Measurements from ENCODE around the gene ANKRD6. TPM values are rescaled to one million over a fixed set of nuclear protein-coding genes. Genes with fewer than 3 reads are reported as not detected.

ANKRD6 gene
- total and polyA plus RNA-seq, 8 donors = 14.1 to 50.7 (median 37.2) TPM

DNA sequence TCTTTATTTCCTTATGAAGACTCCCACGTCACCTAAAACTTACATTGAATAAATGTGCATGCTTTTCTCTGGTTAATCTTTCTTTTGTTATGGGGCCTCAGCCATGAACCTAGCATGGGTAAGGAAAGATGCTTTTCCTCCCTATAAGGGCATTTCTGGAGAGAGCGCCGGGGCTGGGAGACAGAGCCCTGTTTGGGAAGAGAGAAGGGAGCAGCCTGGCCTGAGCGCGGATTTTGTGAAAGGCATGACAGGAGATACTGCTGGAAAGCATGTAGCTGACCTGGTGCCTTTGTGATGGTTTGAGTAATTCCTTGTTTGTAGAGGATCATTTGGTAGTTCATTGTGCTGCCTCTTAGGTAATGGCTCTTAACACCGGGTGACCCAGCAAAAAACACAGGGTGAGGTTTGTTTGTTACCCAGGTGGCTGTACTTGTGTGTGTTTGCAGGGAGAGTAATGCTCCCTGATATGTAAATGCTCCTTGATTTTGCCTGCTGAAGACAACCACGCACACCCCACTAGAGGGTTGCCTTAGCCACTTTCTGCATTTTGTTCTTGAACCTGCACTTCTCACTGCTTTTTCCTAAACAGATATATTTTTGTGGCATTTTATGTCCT lies 59.2 kb downstream of the ANKRD6 start:
- peaks cover 0 to 3% of the 10 kb centered on the region in 2 donors for H3K27me3 ChIP-seq
- H3K27ac ChIP-seq = no peak overlapping the region
- peak; percentile 66 for ATAC-seq
- H3K9me3 ChIP-seq = no peaks in the 10 kb centered on the region
- no peaks in the 10 kb centered on the region for H3K4me1 ChIP-seq
- DNase-seq = no peak
- TF ChIP-seq, protein P1, sequence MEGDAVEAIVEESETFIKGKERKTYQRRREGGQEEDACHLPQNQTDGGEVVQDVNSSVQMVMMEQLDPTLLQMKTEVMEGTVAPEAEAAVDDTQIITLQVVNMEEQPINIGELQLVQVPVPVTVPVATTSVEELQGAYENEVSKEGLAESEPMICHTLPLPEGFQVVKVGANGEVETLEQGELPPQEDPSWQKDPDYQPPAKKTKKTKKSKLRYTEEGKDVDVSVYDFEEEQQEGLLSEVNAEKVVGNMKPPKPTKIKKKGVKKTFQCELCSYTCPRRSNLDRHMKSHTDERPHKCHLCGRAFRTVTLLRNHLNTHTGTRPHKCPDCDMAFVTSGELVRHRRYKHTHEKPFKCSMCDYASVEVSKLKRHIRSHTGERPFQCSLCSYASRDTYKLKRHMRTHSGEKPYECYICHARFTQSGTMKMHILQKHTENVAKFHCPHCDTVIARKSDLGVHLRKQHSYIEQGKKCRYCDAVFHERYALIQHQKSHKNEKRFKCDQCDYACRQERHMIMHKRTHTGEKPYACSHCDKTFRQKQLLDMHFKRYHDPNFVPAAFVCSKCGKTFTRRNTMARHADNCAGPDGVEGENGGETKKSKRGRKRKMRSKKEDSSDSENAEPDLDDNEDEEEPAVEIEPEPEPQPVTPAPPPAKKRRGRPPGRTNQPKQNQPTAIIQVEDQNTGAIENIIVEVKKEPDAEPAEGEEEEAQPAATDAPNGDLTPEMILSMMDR (IDR thresholded peaks at IDR 0.05) = no peak
- H3K36me3 ChIP-seq = no peaks in the 10 kb centered on the region
- intact Hi-C loops (cut with DNase I) = no loop called here
- no peak overlapping the region for H3K4me3 ChIP-seq

DNA sequence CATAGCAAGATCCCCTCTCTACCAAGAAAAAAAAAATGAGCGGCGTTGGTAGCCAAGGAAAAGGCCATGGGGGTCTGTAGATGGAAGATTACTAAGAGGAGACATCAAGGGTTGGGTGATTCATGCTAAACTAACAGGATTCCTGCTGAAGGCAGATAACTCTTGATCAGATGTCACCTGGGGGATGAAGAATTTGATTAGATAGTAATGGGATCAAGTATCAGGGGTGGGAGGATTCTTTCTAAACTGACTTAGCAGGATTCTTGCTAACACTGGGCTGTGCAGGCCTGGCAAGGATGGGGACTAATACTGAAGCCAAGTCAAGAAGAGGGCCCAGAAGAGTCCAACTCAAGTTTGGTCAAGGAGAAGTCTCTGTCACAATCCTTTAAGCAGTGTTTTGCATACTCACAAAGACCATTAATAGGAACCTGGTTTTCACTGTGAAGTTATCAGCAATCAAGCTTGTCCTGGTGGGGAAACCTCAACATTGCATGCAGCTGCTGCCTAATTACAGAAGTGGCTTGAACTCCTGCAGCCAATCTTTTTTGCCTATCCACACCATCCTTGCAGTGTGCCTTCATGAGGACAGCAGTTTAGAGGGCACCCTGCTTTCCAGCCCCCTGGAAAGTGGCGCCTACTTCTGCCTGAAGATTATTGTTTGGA lies 61.3 kb downstream of the ANKRD6 start:
- DNase-seq (no peak), ATAC-seq (no peak)
- intact Hi-C loops (cut with DNase I) = no loop called here
- Histone ChIP-seq H3K36me3 (no peaks in the 10 kb centered on the region), H3K4me3 (no peak overlapping the region), H3K4me1 (no peaks in the 10 kb centered on the region), H3K27ac (no peak overlapping the region), H3K9me3 (no peaks in the 10 kb centered on the region), H3K27me3 (peaks cover 0 to 3% of the 10 kb centered on the region in 2 donors)
- TF ChIP-seq, protein P1 (IDR thresholded peaks at IDR 0.05) = no peak

DNA sequence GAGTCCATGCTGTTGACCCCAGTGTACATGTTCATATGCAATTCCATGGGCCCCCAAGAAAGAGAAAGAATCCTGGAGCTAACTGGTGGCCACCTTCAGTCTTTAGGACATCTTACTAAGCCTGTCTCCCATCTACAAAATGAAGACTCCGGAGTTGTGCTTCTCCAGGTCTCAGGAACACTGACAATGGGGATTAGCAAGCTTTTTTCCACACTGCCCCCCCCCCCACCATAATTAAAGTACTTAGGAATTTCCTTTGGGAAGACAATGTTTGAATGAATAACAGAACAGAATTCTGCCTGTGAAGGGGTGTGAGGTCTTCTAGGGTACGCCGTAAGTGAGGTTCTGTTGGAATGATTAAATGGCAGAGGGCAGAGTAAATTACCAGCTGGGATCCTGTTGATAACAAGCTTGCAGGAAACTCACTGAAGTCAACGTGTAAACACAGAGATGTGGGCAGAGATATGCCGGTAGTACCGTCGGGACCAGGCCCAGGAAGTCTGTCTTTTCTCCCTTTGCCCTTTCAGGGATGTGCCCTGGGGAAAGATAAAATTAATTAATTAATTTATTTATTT lies 63.1 kb downstream of the ANKRD6 start:
- no peak for DNase-seq
- Histone ChIP-seq H3K36me3 (no peaks in the 10 kb centered on the region), H3K9me3 (no peaks in the 10 kb centered on the region), H3K27ac (no peak overlapping the region), H3K27me3 (peaks cover 0 to 3% of the 10 kb centered on the region in 2 donors), H3K4me1 (no peaks in the 10 kb centered on the region), H3K4me3 (no peak overlapping the region)
- no peak for ATAC-seq
- intact Hi-C loops (cut with DNase I) = no loop called here
- TF ChIP-seq, protein P1 (IDR thresholded peaks at IDR 0.05) = no peak

DNA sequence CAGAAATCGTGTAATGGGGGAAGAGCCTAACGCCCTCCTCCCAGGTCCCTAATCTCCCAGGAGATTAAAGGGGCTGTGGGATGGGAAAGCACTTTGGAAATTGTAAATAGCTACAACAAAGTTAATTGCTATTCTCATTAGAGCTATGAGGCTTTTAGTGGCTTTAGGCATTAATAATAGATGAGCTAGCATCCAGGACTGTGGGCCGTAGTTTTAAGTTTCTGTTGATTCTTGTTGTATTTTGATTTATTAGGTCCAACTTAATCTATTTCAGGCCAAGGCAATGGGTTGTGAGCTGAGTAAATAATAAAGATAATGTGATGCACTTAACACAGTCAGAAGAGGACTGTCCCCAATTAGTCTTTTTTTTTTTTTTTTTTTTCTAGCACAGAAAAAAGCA lies 67.7 kb downstream of the ANKRD6 start:
- DNase-seq (no peak), ATAC-seq (no peak)
- Histone ChIP-seq H3K27ac (no peak overlapping the region), H3K36me3 (no peaks in the 10 kb centered on the region), H3K27me3 (peaks cover 0 to 3% of the 10 kb centered on the region in 2 donors), H3K4me3 (no peak overlapping the region), H3K9me3 (no peaks in the 10 kb centered on the region), H3K4me1 (peaks cover 0 to 4% of the 10 kb centered on the region in 2 donors)
- intact Hi-C loops (cut with DNase I) = no loop called here
- TF ChIP-seq, protein P1 (IDR thresholded peaks at IDR 0.05) = no peak

DNA sequence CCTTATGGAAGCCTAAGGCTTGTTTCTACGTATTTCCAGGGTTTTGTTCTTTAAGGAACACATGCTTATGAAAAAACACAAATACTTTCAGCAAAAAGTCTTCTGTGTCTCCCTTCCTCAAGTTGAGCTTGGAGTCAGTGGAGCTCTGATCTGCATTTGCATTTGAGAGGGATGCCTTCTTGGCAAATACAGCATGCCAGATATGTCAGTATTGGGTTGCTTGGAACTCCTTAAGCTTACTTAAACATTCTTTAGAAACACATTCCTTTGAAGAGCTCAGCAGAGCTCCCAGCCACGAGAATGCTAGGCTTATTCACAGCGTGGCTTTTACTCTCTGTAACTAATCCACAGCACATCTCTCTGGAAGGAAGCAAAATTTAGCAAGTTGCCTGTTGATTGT lies 68.3 kb downstream of the ANKRD6 start:
- Histone ChIP-seq H3K36me3 (no peaks in the 10 kb centered on the region), H3K27ac (no peak overlapping the region), H3K9me3 (no peaks in the 10 kb centered on the region), H3K4me1 (peaks cover 0 to 4% of the 10 kb centered on the region in 2 donors), H3K27me3 (peaks cover 0 to 3% of the 10 kb centered on the region in 2 donors), H3K4me3 (no peak overlapping the region)
- TF ChIP-seq, protein P1 (IDR thresholded peaks at IDR 0.05) = no peak
- intact Hi-C loops (cut with DNase I) = no loop called here
- ATAC-seq (no peak), DNase-seq (no peak)
